Ishikawa (cell line): Measurements from ENCODE around the gene IRX2.

Experiments used
- CEBPB ChIP-seq: IDR thresholded peaks from 2 replicates; pipeline ENCODE4 v1.6.1; 2012
- CREB1 ChIP-seq: IDR thresholded peaks from 2 replicates; pipeline ENCODE4 v1.6.1; 2012; ENCODE audit warnings: low read depth
- EGR1 ChIP-seq: IDR thresholded peaks from 2 replicates; pipeline ENCODE4 v1.6.1; 2012
- EP300 ChIP-seq: IDR thresholded peaks from 2 replicates; pipeline ENCODE4 v1.6.1; 2012; ENCODE audit warnings: borderline replicate concordance
- FOXM1 ChIP-seq: IDR thresholded peaks from 2 replicates; pipeline ENCODE4 v1.6.1; 2012; ENCODE audit warnings: low read depth, borderline replicate concordance
- NFIC ChIP-seq: IDR thresholded peaks from 2 replicates; pipeline ENCODE4 v1.6.1; 2012
- RAD21 ChIP-seq: IDR thresholded peaks from 2 replicates; pipeline ENCODE4 v1.6.1; 2012; ENCODE audit warnings: low read depth
- REST ChIP-seq: IDR thresholded peaks from 2 replicates; pipeline ENCODE4 v1.6.1; 2012; ENCODE audit warnings: low read depth, mild to moderate bottlenecking
- TAF1 ChIP-seq: IDR thresholded peaks from 2 replicates; pipeline ENCODE4 v1.6.1; 2012; ENCODE audit warnings: low read depth, mild to moderate bottlenecking
- TCF12 ChIP-seq: IDR thresholded peaks from 2 replicates; pipeline ENCODE4 v1.6.1; 2012; ENCODE audit warnings: low read depth
- TEAD4 ChIP-seq: IDR thresholded peaks from 2 replicates; pipeline ENCODE4 v1.6.1; 2012
- YY1 ChIP-seq: IDR thresholded peaks from 2 replicates; pipeline ENCODE4 v1.6.1; 2012; ENCODE audit warnings: low read depth
- ZBTB7A ChIP-seq: IDR thresholded peaks from 2 replicates; pipeline ENCODE4 v1.6.1; 2012; ENCODE audit warnings: low read depth
- TF ChIP-seq, protein P1 (sequence below): IDR thresholded peaks from 2 replicates; pipeline ENCODE4 v1.6.1; 2012
- TF ChIP-seq, protein P2 (sequence below): IDR thresholded peaks from 2 replicates; pipeline ENCODE4 v1.6.1; 2012

The IRX2 gene

GRCh38 chr5:2750026-2750757, 1.3 kb downstream of the IRX2 start:
- TF ChIP-seq RAD21 = no peak
- no peak for TF ChIP-seq EP300
- TF ChIP-seq CEBPB = no peak
- TF ChIP-seq ZBTB7A = no peak
- no peak for TF ChIP-seq TEAD4
- TF ChIP-seq, protein P1, sequence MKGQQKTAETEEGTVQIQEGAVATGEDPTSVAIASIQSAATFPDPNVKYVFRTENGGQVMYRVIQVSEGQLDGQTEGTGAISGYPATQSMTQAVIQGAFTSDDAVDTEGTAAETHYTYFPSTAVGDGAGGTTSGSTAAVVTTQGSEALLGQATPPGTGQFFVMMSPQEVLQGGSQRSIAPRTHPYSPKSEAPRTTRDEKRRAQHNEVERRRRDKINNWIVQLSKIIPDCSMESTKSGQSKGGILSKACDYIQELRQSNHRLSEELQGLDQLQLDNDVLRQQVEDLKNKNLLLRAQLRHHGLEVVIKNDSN = no peak
- TF ChIP-seq CREB1 = no peak
- TF ChIP-seq NFIC = no peak
- no peak for TF ChIP-seq YY1
- TF ChIP-seq EGR1 = no peak
- TF ChIP-seq, protein P2, sequence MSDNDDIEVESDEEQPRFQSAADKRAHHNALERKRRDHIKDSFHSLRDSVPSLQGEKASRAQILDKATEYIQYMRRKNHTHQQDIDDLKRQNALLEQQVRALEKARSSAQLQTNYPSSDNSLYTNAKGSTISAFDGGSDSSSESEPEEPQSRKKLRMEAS = no peak

DNA sequence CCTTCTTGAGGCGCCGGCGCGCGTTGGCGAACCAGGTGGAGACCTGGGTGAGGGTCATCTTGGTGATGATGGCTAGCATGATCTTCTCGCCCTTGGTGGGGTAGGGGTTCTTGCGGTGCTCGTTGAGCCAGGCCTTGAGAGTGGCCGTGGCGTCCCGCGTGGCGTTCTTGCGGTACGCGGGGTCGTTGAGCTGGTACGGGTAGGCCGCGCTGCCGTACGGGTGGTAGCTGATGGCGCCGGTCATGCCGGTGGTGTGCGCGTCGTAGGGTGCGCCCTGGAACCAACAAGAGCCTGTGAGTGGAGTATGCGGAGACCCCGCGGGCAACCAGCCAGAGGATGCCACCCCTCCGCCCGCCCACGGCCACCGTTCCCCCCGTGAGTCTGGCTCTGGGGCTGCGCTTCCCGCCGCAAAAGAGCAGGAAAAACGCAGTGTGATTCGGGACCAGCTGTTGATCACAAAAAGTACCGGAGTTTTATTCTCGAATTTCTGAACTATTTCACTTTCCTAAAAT, 1.9 kb downstream of the IRX2 start:
- no peak for TF ChIP-seq TAF1

DNA sequence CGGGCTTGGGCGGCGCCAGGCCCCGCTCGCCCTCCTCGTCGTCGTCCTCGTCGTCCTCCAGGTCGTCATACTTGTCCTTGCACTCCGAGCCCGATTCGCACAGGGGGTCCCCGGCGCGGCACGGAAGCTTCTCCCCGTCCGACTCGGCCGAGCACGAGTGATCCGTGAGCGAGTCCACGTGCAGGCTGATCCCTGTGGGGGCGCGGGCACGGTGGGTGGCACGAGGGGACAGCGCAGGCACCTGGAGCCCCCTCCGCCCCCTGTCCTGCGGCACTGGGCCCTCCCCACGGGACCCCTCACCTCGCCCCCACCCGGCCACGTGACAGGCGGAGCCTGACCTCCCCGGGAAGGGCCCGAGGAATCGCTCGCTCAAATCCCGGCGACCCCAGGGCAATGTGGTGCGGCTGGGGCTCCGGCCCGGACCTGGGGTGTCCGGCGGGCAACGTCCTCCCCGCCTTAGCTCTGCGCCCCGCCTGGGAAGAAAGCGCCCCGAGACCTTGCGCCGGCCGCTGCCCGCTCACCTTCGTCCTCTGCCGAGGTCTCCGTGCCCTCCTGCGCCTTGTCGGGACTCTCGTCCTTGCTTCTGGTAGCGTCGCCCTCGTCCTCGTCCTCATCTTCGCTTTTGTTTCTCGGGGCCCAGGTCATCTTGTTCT, 2.5 kb downstream of the IRX2 start:
- TF ChIP-seq TEAD4 = no peak
- TF ChIP-seq, protein P1 = no peak
- no peak for TF ChIP-seq TAF1
- TF ChIP-seq CREB1 = no peak
- TF ChIP-seq RAD21 = no peak
- TF ChIP-seq REST = no peak
- no peak for TF ChIP-seq EP300
- TF ChIP-seq CEBPB = no peak
- TF ChIP-seq, protein P2 = no peak
- no peak for TF ChIP-seq FOXM1
- TF ChIP-seq NFIC = no peak
- TF ChIP-seq EGR1 = no peak
- TF ChIP-seq ZBTB7A = no peak
- TF ChIP-seq TCF12 = no peak

GRCh38 chr5:2748179-2748860, 3.2 kb downstream of the IRX2 start:
- no peak for TF ChIP-seq REST

- TF ChIP-seq REST (no peak), CEBPB (no peak), TCF12 (no peak), ZBTB7A (no peak), YY1 (no peak), FOXM1 (no peak), TEAD4 (no peak), EP300 (no peak)
- TF ChIP-seq, protein P2 = no peak
Measured at GRCh38 chr5:2747363-2748162, 3.9 kb downstream of the IRX2 start.
